Neural progenitor cell (in vitro differentiated cells): Measurements from ENCODE around the gene GABRR3. TPM values are rescaled to one million over a fixed set of nuclear protein-coding genes. Genes with fewer than 3 reads are reported as not detected.

ENCODE experiments used
- DNase-seq: peaks from one replicate; pipeline ENCODE4 v3.0.0-alpha.2; 2016; ENCODE audit warnings: low spot score
- H2AFZ ChIP-seq: fragments of 200-600 bp; sonication (generic); replicated peaks from 2 replicates; pipeline ENCODE4 v1.6.1; 2016; ENCODE audit warnings: antibody characterized with exemption
- H3F3A ChIP-seq: fragments of 200-600 bp; sonication (generic); 2 replicates; pipeline ENCODE4 v1.6.1; 2016; ENCODE audit warnings: antibody characterized with exemption, low read depth
- H3K27ac ChIP-seq: fragments of 200-600 bp; sonication (generic); 2 replicates; pipeline ENCODE4 v1.5.1; 2016; ENCODE audit warnings: mild to moderate bottlenecking
- H3K27me3 ChIP-seq: fragments of 200-600 bp; sonication (generic); 2 replicates; pipeline ENCODE4 v1.6.1; 2016; ENCODE audit warnings: mild to moderate bottlenecking, moderate library complexity
- H3K36me3 ChIP-seq: fragments of 200-600 bp; sonication (generic); 2 replicates; pipeline ENCODE4 v1.5.1; 2016
- H3K4me1 ChIP-seq: fragments of 200-600 bp; sonication (generic); 2 replicates; pipeline ENCODE4 v1.6.1; 2016; ENCODE audit warnings: mixed run types
- H3K4me2 ChIP-seq: fragments of 200-600 bp; sonication (generic); 2 replicates; pipeline ENCODE4 v1.6.1; 2016
- H3K4me3 ChIP-seq: fragments of 200-600 bp; sonication (generic); 2 replicates; pipeline ENCODE4 v1.5.1; 2016
- H3K79me2 ChIP-seq: fragments of 200-600 bp; sonication (generic); 2 replicates; pipeline ENCODE4 v1.6.1; 2016; ENCODE audit warnings: low read depth
- H3K9ac ChIP-seq: fragments of 200-600 bp; sonication (generic); 2 replicates; pipeline ENCODE4 v1.6.1; 2016
- H3K9me3 ChIP-seq: fragments of 200-600 bp; sonication (generic); 2 replicates; pipeline ENCODE4 v1.5.1; 2016; ENCODE audit warnings: low read depth
- H4K20me1 ChIP-seq: fragments of 200-600 bp; sonication (generic); 2 replicates; pipeline ENCODE4 v1.6.1; 2016; ENCODE audit warnings: low read depth
- H3K27ac Mint-ChIP-seq: 3 replicates; pipeline ENCODE4 v1.8.0; 2021; ENCODE audit warnings: mixed read lengths
- H3K27me3 Mint-ChIP-seq: 2 replicates; pipeline ENCODE4 v1.8.0; 2022; ENCODE audit warnings: low read depth, mild to moderate bottlenecking, inconsistent platforms, moderate library complexity, mixed read lengths; ENCODE audit not compliant: insufficient read depth
- H3K36me3 Mint-ChIP-seq: 3 replicates; pipeline ENCODE4 v1.8.0; 2021; ENCODE audit warnings: mixed read lengths
- H3K4me1 Mint-ChIP-seq: 3 replicates; pipeline ENCODE4 v1.8.0; 2021; ENCODE audit warnings: mixed read lengths
- H3K4me3 Mint-ChIP-seq: 3 replicates; pipeline ENCODE4 v1.8.0; 2021; ENCODE audit warnings: mild to moderate bottlenecking, moderate library complexity, mixed read lengths
- H3K9me3 Mint-ChIP-seq: 3 replicates; pipeline ENCODE4 v1.8.0; 2020; ENCODE audit warnings: mixed read lengths
- EZH2 ChIP-seq: fragments of 200-600 bp; sonication (generic); IDR thresholded peaks from 2 replicates; pipeline ENCODE4 v1.6.1; 2017; ENCODE audit warnings: antibody characterized with exemption, mild to moderate bottlenecking, moderate library complexity
- EZH2phosphoT487 ChIP-seq: fragments of 200-600 bp; sonication (generic); IDR thresholded peaks from 2 replicates; pipeline ENCODE4 v1.6.1; 2017; ENCODE audit warnings: antibody characterized with exemption
- total RNA-seq: library from RNA; depleted of rRNA; stranded (reverse); fragments of >200 nt; gene quantifications from 2 replicates; pipeline ENCODE4 v1.2.3, GENCODE V29; 2015; ENCODE audit warnings: low replicate concordance
- TF ChIP-seq, protein P1 (sequence below): fragments of 200-600 bp; sonication (generic); IDR thresholded peaks from 2 replicates; pipeline ENCODE4 v1.5.1; 2017; ENCODE audit warnings: antibody characterized with exemption, mild to moderate bottlenecking

GABRR3 gene
- total RNA-seq, 1 donor from 2014 or later: not detected

DNA sequence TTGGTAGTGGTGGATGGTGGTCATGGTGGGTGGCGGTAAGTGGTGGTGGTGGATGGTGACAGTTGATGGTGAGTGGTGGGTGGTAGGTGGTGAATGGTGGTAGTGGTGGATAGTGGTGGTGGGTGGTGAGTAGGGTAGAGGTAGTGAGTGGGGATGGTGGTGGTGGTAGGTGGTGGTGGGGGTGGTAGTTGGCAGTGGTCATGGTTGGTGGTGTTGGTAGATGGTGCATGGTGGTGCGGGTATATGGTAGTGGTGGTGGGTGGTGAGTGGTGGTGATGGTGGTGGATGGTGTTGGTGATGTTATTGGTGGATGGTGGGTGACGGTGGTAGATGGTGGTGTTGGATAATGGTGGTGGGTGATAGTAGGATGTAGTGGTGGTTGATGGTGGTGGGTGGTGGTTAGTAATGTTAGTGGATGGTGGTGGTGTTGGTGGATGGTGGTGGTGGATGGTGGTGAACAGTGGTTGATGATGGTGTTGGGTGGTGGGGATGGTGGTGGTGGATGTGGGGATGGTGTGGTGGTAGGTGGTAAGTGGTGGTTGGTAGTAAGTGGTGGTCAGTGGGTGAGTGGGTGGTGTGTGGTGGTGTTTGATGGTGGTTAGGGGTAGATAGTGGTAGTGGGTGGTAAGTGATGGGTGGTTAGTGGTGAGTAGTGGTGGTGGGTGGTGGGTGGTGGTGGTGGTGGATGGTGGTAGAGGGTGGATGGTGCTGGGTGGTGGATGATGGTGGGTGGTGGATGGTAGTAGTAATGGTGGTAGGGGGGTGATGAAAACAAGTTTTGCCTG is 46.1 kb downstream of the GABRR3 start:
- H3K36me3 Mint-ChIP-seq: no peaks in the 10 kb centered on the region
- Histone ChIP-seq H3K4me1 (peaks cover 4% of the 10 kb centered on the region), H3K4me2 (no peak overlapping the region), H3F3A (no peaks in the 10 kb centered on the region), H3K9me3 (no peaks in the 10 kb centered on the region), H4K20me1 (no peaks in the 10 kb centered on the region), H3K27ac (no peak overlapping the region), H3K79me2 (no peaks in the 10 kb centered on the region), H3K4me3 (no peak overlapping the region), H3K9ac (no peak overlapping the region), H3K36me3 (no peaks in the 10 kb centered on the region), H3K27me3 (no peaks in the 10 kb centered on the region), H2AFZ (no peak overlapping the region)
- no peak for DNase-seq
- peaks cover 2% of the 10 kb centered on the region for H3K27me3 Mint-ChIP-seq
- no peaks in the 10 kb centered on the region for H3K9me3 Mint-ChIP-seq
- no peak overlapping the region for H3K27ac Mint-ChIP-seq
- H3K4me3 Mint-ChIP-seq: no peak overlapping the region
- H3K4me1 Mint-ChIP-seq: no peaks in the 10 kb centered on the region
- TF ChIP-seq EZH2phosphoT487 (no peak), EZH2 (no peak)
- TF ChIP-seq, protein P1, sequence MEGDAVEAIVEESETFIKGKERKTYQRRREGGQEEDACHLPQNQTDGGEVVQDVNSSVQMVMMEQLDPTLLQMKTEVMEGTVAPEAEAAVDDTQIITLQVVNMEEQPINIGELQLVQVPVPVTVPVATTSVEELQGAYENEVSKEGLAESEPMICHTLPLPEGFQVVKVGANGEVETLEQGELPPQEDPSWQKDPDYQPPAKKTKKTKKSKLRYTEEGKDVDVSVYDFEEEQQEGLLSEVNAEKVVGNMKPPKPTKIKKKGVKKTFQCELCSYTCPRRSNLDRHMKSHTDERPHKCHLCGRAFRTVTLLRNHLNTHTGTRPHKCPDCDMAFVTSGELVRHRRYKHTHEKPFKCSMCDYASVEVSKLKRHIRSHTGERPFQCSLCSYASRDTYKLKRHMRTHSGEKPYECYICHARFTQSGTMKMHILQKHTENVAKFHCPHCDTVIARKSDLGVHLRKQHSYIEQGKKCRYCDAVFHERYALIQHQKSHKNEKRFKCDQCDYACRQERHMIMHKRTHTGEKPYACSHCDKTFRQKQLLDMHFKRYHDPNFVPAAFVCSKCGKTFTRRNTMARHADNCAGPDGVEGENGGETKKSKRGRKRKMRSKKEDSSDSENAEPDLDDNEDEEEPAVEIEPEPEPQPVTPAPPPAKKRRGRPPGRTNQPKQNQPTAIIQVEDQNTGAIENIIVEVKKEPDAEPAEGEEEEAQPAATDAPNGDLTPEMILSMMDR: no peak

DNA sequence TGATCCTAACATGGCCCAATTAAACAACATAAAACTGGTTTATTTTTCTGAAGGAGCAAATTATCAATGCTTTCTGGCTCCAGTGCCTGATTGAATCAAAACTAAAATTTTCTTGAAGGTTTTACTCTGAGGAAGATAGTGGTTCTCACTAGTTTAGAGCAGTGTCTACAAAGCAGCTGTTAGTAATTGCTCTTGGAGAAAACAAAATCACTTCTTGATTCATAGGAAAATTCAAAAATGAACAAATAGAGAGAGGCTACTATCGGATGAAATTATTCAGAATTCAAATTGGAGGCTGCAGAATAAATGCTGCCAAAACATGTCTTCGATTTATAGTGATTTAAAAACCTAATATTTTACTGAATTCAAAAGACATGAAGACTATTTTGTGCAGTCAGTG is 47.8 kb downstream of the GABRR3 start:
- H3K9ac ChIP-seq: no peak overlapping the region
- Mint-ChIP-seq H3K27ac (no peak overlapping the region), H3K4me1 (no peaks in the 10 kb centered on the region), H3K9me3 (no peaks in the 10 kb centered on the region), H3K4me3 (no peak overlapping the region), H3K27me3 (peaks cover 5% of the 10 kb centered on the region), H3K36me3 (no peaks in the 10 kb centered on the region)
- no peaks in the 10 kb centered on the region for H3K4me1 ChIP-seq
- H3K36me3 ChIP-seq: no peaks in the 10 kb centered on the region
- H3K79me2 ChIP-seq: no peaks in the 10 kb centered on the region
- H4K20me1 ChIP-seq: no peaks in the 10 kb centered on the region
- no peak for TF ChIP-seq EZH2phosphoT487
- H3K27me3 ChIP-seq: no peaks in the 10 kb centered on the region
- no peak overlapping the region for H3K27ac ChIP-seq
- H3K9me3 ChIP-seq: no peaks in the 10 kb centered on the region
- no peaks in the 10 kb centered on the region for H3F3A ChIP-seq
- H2AFZ ChIP-seq: no peak overlapping the region
- no peak overlapping the region for H3K4me3 ChIP-seq
- no peak for DNase-seq
- no peak overlapping the region for H3K4me2 ChIP-seq

DNA sequence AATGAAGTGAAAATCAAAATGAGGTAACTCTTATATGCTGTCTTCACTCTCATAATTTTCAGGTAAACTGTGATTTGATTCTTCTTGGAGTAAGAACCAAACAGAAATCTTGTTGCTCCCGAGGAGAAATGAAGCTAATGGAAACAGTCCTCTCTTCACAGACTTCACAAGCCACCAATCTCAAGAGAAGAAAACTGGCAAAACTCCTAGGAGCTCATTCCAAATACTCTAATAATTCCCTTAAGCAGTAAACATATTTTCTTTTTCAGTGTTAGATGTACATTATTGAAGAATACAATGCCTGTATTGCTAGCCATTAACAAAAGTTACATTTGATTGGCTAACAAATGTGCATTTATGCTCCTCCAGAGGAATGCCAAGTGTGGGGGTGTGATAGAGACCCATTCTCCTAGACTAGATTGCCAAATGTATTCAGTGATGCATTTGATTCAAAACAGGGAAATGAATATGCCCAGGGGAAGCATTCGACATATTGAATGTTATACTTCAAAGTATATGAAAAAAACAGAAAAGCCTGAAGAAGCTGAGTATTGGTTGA is 51.1 kb downstream of the GABRR3 start:
- TF ChIP-seq EZH2phosphoT487: no peak
- TF ChIP-seq, protein P1: no peak
- TF ChIP-seq EZH2: no peak
- Mint-ChIP-seq H3K27ac (no peak overlapping the region), H3K4me1 (no peaks in the 10 kb centered on the region), H3K9me3 (no peaks in the 10 kb centered on the region), H3K4me3 (no peak overlapping the region), H3K36me3 (no peaks in the 10 kb centered on the region), H3K27me3 (peaks cover 5% of the 10 kb centered on the region)
- Histone ChIP-seq H3K9ac (no peak overlapping the region), H4K20me1 (no peaks in the 10 kb centered on the region), H3K4me2 (no peak overlapping the region), H3K36me3 (no peaks in the 10 kb centered on the region), H2AFZ (no peak overlapping the region), H3K4me3 (no peak overlapping the region), H3K27ac (no peak overlapping the region), H3K27me3 (no peaks in the 10 kb centered on the region), H3K9me3 (no peaks in the 10 kb centered on the region), H3K79me2 (no peaks in the 10 kb centered on the region), H3K4me1 (no peaks in the 10 kb centered on the region), H3F3A (no peaks in the 10 kb centered on the region)
- DNase-seq: no peak

DNA sequence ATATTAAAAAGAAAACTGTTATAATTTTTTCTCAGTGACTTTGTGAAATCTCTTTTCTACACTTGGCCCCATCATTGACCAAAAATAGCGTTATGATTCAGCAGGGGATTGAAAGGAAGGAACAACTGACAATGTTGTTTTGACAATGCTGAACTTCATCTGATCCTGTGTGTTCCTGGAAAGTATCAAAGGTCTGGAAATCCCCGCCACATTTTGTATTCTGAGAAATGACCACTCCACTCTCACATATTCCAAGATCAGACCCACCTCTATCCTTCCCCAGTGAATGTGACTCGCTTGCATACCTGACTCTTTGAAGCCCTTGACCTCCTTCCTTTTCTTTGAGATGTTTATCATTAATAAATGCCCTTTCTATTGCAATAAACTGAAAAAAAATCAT is 53.2 kb downstream of the GABRR3 start:
- Mint-ChIP-seq H3K4me1 (no peaks in the 10 kb centered on the region), H3K27ac (no peak overlapping the region)
- TF ChIP-seq, protein P1: no peak
- TF ChIP-seq EZH2: no peak
- no peak for TF ChIP-seq EZH2phosphoT487

More for the DNA sequence above, 53.2 kb downstream of the GABRR3 start:
- H3K36me3 Mint-ChIP-seq: no peaks in the 10 kb centered on the region
- no peaks in the 10 kb centered on the region for H3K27me3 ChIP-seq
- no peak for DNase-seq
- H2AFZ ChIP-seq: no peak overlapping the region
- H4K20me1 ChIP-seq: no peaks in the 10 kb centered on the region
- no peak overlapping the region for H3K4me3 Mint-ChIP-seq
- no peak overlapping the region for H3K27ac ChIP-seq
- no peaks in the 10 kb centered on the region for H3K4me1 ChIP-seq
- no peaks in the 10 kb centered on the region for H3K9me3 ChIP-seq
- no peaks in the 10 kb centered on the region for H3K9me3 Mint-ChIP-seq
- H3K4me3 ChIP-seq: no peak overlapping the region
- H3K9ac ChIP-seq: no peak overlapping the region
- H3K79me2 ChIP-seq: no peaks in the 10 kb centered on the region
- peaks cover 5% of the 10 kb centered on the region for H3K27me3 Mint-ChIP-seq
- H3F3A ChIP-seq: no peaks in the 10 kb centered on the region
- H3K4me2 ChIP-seq: no peak overlapping the region
- no peaks in the 10 kb centered on the region for H3K36me3 ChIP-seq
